SJSA1 (cell line): ENCODE data around the gene PPP1R10. TPM values are rescaled to one million over a fixed set of nuclear protein-coding genes. Genes with fewer than 3 reads are reported as not detected.

Experiments
- DNase-seq, 2 experiments: peaks; one replicate each; pipeline ENCODE4 v3.0.0-alpha.2; 2015 to 2020; ENCODE audit warnings: low spot score in 2 of 2, low read depth in 1 of 2
- H3K27ac ChIP-seq: fragments of 250-450 bp; sonication (Bioruptor Pico); 2 replicates; pipeline ENCODE4 v1.5.1; 2020; ENCODE audit warnings: mild to moderate bottlenecking, moderate library complexity
- H3K27me3 ChIP-seq: fragments of 250-450 bp; sonication (Bioruptor Pico); replicated peaks from 2 replicates; pipeline ENCODE4 v1.5.1; 2020; ENCODE audit warnings: mild to moderate bottlenecking, moderate library complexity
- H3K36me3 ChIP-seq: fragments of 250-450 bp; sonication (Bioruptor Pico); 2 replicates; pipeline ENCODE4 v1.5.1; 2020; ENCODE audit warnings: mild to moderate bottlenecking
- H3K4me1 ChIP-seq: fragments of 250-450 bp; sonication (Bioruptor Pico); replicated peaks from 2 replicates; pipeline ENCODE4 v1.6.1; 2021; ENCODE audit warnings: mild to moderate bottlenecking
- H3K4me3 ChIP-seq: fragments of 250-450 bp; sonication (Bioruptor Pico); 2 replicates; pipeline ENCODE4 v1.5.1; 2020; ENCODE audit warnings: mild to moderate bottlenecking
- H3K9me3 ChIP-seq: fragments of 250-450 bp; sonication (Bioruptor Pico); replicated peaks from 2 replicates; pipeline ENCODE4 v1.5.1; 2020; ENCODE audit warnings: mild to moderate bottlenecking
- total RNA-seq: library from RNA; depleted of rRNA; stranded (reverse); fragments of >200 nt; shearing (Covaris generic); gene quantifications from 2 replicates; pipeline ENCODE4 v1.2.3, GENCODE V29; 2014; rRNA removed

Gene PPP1R10
- total RNA-seq, 1 experiment from 2014 or later = 21.0 TPM

DNA sequence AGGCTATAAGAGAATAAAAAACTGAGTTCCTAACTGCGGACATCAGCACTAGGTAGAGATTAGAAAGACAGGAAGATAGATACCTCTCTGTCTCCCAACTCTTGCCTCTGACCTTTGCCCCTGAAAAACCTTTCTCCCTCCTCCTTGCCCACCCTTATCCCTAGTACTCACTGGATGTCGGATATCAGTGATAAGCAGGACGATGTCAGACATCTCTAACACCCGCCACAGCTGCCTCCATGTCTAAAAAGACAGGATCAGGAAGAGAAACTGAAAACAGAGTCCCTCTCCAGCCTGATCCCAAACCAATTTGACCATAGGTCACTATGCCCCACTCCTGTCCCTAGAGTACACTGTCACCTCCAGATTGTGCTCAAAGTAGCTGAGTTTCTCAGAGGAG is 62.6 kb downstream of the PPP1R10 start:
- H3K4me1 ChIP-seq = peaks cover 17% of the 10 kb centered on the region
- H3K27ac ChIP-seq = no peak overlapping the region
- H3K27me3 ChIP-seq = no peaks in the 10 kb centered on the region
- no peak overlapping the region for H3K4me3 ChIP-seq
- peaks cover 69% of the 10 kb centered on the region for H3K36me3 ChIP-seq
- no peaks in the 10 kb centered on the region for H3K9me3 ChIP-seq
- no peak for DNase-seq

Other genes with a start within 250 kb of the PPP1R10 start
- 214 and 294 TPM in 2 replicates for gene HLA-E, start 127.7 kb downstream of the PPP1R10 start, total RNA-seq
- gene GNL1, start 60.8 kb downstream of the PPP1R10 start, total RNA-seq = 20.9 and 49.5 TPM in 2 replicates
- 7.8 and 7.9 TPM in 2 replicates for gene PRR3, start 59.9 kb downstream of the PPP1R10 start, total RNA-seq
- 38.8 and 59.3 TPM in 2 replicates for gene ABCF1, start 45.8 kb downstream of the PPP1R10 start, total RNA-seq
- gene MRPS18B, start 597 bp upstream of the PPP1R10 start, total RNA-seq = 44.4 and 46.8 TPM in 2 replicates
- 0.66 and 3.4 TPM in 2 replicates for gene ATAT1, start 9.6 kb upstream of the PPP1R10 start, total RNA-seq
- 4.9 and 15.8 TPM in 2 replicates for gene C6orf136, start 29.9 kb upstream of the PPP1R10 start, total RNA-seq
- gene DHX16, start 55.8 kb upstream of the PPP1R10 start, total RNA-seq = 59.5 and 86.3 TPM in 2 replicates
- 53.2 and 76.8 TPM in 2 replicates for gene PPP1R18, start 69.4 kb upstream of the PPP1R10 start, total RNA-seq
- 6.8 and 10.0 TPM in 2 replicates for gene NRM, start 73.7 kb upstream of the PPP1R10 start, total RNA-seq
- 8.4 and 8.6 TPM in 2 replicates for gene MDC1, start 100.0 kb upstream of the PPP1R10 start, total RNA-seq
- 1,157 and 1,642 TPM in 2 replicates for gene TUBB, start 103.1 kb upstream of the PPP1R10 start, total RNA-seq
- gene FLOT1, start 125.4 kb upstream of the PPP1R10 start, total RNA-seq = 200 and 254 TPM in 2 replicates
- gene IER3, start 127.3 kb upstream of the PPP1R10 start, total RNA-seq = 119 and 139 TPM in 2 replicates